GM23338 (cell line): ENCODE data around the gene PPP1R3E.
A peak's percentile ranks its signal among the peaks of the same experiment; 100 is the strongest.

Experiments used
- CREB1 ChIP-seq: fragments of 250-450 bp; sonication (Bioruptor Pico); IDR thresholded peaks from 2 replicates; pipeline ENCODE4 v1.5.0; 2020; ENCODE audit warnings: low read depth, mild to moderate bottlenecking, moderate library complexity
- EZH2 ChIP-seq: fragments of 200-600 bp; sonication (generic); IDR thresholded peaks from one replicate; pipeline ENCODE4 v1.8.0; 2017; ENCODE audit warnings: antibody characterized with exemption, mild to moderate bottlenecking, low read depth; ENCODE audit not compliant: unreplicated experiment
- EZH2phosphoT487 ChIP-seq: fragments of 200-600 bp; sonication (generic); IDR thresholded peaks from one replicate; pipeline ENCODE4 v1.8.1; 2018; ENCODE audit warnings: antibody characterized with exemption; ENCODE audit not compliant: unreplicated experiment
- JUNB ChIP-seq: IDR thresholded peaks from one replicate; pipeline ENCODE4 v1.6.1; 2016; ENCODE audit warnings: antibody characterized with exemption; ENCODE audit not compliant: unreplicated experiment
- POLR2AphosphoS5 ChIP-seq: IDR thresholded peaks from 2 replicates; pipeline ENCODE4 v1.6.1; 2016; ENCODE audit warnings: antibody characterized with exemption, low read depth
- TF ChIP-seq, protein P1 (sequence below): IDR thresholded peaks from one replicate; pipeline ENCODE4 v1.6.1; 2018; ENCODE audit warnings: antibody characterized with exemption; ENCODE audit not compliant: unreplicated experiment
- TF ChIP-seq, protein P2 (sequence below), 2 experiments: fragments of 200-600 bp in 1 of 2; sonication (generic) in 1 of 2; conservative IDR thresholded peaks; 2 replicates each; pipeline versions ENCODE4 v1.5.1 to v1.6.1; 2016 to 2017; ENCODE audit warnings: antibody characterized with exemption in 2 of 2, low read depth in 2 of 2, mild to moderate bottlenecking in 2 of 2, moderate library complexity in 1 of 2
- TF ChIP-seq, protein P3 (sequence below): IDR thresholded peaks from 2 replicates; pipeline ENCODE4 v1.6.1; 2016; ENCODE audit warnings: antibody characterized with exemption

GRCh38 chr14:23320584-23321571, 18.2 kb upstream of the PPP1R3E start, which contains the start of gene PABPN1:
- TF ChIP-seq, protein P1, sequence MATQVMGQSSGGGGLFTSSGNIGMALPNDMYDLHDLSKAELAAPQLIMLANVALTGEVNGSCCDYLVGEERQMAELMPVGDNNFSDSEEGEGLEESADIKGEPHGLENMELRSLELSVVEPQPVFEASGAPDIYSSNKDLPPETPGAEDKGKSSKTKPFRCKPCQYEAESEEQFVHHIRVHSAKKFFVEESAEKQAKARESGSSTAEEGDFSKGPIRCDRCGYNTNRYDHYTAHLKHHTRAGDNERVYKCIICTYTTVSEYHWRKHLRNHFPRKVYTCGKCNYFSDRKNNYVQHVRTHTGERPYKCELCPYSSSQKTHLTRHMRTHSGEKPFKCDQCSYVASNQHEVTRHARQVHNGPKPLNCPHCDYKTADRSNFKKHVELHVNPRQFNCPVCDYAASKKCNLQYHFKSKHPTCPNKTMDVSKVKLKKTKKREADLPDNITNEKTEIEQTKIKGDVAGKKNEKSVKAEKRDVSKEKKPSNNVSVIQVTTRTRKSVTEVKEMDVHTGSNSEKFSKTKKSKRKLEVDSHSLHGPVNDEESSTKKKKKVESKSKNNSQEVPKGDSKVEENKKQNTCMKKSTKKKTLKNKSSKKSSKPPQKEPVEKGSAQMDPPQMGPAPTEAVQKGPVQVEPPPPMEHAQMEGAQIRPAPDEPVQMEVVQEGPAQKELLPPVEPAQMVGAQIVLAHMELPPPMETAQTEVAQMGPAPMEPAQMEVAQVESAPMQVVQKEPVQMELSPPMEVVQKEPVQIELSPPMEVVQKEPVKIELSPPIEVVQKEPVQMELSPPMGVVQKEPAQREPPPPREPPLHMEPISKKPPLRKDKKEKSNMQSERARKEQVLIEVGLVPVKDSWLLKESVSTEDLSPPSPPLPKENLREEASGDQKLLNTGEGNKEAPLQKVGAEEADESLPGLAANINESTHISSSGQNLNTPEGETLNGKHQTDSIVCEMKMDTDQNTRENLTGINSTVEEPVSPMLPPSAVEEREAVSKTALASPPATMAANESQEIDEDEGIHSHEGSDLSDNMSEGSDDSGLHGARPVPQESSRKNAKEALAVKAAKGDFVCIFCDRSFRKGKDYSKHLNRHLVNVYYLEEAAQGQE: no peak
- TF ChIP-seq, protein P2, sequence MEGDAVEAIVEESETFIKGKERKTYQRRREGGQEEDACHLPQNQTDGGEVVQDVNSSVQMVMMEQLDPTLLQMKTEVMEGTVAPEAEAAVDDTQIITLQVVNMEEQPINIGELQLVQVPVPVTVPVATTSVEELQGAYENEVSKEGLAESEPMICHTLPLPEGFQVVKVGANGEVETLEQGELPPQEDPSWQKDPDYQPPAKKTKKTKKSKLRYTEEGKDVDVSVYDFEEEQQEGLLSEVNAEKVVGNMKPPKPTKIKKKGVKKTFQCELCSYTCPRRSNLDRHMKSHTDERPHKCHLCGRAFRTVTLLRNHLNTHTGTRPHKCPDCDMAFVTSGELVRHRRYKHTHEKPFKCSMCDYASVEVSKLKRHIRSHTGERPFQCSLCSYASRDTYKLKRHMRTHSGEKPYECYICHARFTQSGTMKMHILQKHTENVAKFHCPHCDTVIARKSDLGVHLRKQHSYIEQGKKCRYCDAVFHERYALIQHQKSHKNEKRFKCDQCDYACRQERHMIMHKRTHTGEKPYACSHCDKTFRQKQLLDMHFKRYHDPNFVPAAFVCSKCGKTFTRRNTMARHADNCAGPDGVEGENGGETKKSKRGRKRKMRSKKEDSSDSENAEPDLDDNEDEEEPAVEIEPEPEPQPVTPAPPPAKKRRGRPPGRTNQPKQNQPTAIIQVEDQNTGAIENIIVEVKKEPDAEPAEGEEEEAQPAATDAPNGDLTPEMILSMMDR (conservative IDR thresholded peaks at IDR 0.05; ENCODE audit: low read depth in 2 of 2): no peak
- TF ChIP-seq EZH2 (no peak), CREB1 (peak; percentile 89), EZH2phosphoT487 (no peak), POLR2AphosphoS5 (peak; percentile 58), JUNB (no peak)
- TF ChIP-seq, protein P3, sequence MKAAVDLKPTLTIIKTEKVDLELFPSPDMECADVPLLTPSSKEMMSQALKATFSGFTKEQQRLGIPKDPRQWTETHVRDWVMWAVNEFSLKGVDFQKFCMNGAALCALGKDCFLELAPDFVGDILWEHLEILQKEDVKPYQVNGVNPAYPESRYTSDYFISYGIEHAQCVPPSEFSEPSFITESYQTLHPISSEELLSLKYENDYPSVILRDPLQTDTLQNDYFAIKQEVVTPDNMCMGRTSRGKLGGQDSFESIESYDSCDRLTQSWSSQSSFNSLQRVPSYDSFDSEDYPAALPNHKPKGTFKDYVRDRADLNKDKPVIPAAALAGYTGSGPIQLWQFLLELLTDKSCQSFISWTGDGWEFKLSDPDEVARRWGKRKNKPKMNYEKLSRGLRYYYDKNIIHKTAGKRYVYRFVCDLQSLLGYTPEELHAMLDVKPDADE: peak; percentile 36; the same call in 1 of the 2 replicates
